C1 segment of cervical spinal cord (tissue), 14 donors: ENCODE results near the gene FBXO17.

Experiments used
- DNase-seq, 14 donors: peaks; one replicate each; lab custom pipeline; 2025; lab: John Stamatoyannopoulos, UW

The FBXO17 gene

GRCh38 chr19:38892841-38893240 is 82.7 kb downstream of the FBXO17 start:
- no peak for DNase-seq

DNA sequence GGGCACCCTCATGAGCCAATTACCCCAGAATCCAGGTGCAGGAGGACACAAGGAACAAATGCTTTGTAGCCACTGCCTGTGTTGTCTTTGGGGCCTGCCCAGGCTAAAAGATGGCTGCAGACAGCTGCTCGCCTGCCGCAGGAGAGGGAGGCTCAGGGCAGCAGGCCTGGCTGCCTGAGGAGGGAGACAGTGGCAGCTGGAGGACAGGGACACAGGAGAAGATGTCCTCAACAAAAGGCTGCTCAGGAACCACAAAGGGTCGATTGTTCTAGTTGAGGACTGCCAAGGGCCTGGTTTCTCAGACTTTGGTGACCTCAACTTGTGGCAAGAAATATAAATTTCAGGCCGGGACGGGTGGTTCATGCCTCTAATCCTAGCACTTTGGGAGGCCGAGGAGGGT is 83.8 kb downstream of the FBXO17 start:
- peak in 8 of 14 donors; percentile 12 to 47 (median 17) for DNase-seq
